Activated CD8-positive, alpha-beta memory T cell treated with anti-CD3 and anti-CD28 coated beads, Interleukin-2, amount 50 U/mL, for 24 hours (primary cell): ENCODE data around the gene GLYATL1B.
A peak's percentile ranks its signal among the peaks of the same experiment; 100 is the strongest.
"Not testable (repeated sequence)": the region's sequence is repeated elsewhere in the genome, so short reads cannot be mapped to it uniquely, and the experiment has no call there.

Experiments
- DNase-seq: peaks from one replicate; pipeline ENCODE4 v3.0.0-alpha.2; 2020; ENCODE audit errors: extremely low read depth

The GLYATL1B gene

DNA sequence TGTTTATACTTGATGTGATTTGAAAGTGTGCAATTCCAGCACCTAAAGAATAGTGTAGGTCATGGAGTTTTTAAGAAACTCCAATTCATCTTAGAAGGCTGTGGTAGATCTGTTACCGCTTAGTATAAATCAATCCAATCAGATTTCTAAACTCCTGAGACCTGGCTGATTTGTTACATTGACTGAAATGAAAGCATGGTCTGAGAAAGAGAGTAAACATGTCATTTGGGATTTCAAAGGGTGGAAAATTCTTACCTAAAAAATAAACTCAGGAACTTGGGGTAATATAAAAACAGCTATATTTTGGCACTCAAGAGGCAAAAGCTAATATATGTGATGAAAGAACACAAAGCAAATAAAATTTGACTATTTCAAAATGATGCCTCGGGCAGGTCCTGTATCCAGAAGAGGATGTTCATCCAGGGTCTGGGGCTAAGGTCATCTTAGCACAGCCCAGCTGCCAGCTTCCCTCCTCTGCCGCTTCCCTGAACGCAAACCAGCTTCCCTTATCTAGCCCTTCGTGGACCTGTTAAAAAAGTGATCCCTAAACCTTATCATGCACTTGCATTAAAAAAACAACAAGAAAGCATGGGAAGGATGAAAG lies 10.0 kb downstream of the GLYATL1B start:
- DNase-seq: not testable (repeated sequence)

DNA sequence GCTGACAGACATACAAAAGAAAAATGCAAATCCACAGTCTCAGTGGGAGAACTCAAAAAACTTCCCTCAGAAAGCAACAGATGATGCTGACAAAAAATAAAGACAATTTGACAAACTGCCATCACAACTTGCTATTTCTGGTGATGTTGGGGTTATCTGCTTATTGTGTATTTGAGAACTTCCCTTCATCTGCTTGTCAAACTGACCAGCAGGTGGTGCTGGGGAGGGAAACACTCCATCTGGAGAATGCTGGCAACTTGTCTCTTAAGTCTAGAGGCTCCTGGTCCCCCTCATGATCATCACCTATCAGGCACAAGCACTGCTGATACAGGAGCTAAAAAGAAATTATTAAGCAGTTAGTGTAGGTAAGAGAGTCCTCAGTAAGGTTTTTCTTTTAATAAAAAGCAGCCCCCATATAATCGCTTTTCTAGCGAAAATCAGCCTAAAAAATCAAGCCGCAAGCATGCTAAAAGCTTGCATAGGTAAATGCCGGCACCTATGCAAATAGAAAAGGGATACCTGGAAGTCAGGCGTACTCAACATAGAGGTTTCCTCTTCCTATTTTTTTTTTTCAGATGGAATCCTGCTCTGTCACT lies 11.1 kb downstream of the GLYATL1B start:
- DNase-seq: peak; percentile 24

DNA sequence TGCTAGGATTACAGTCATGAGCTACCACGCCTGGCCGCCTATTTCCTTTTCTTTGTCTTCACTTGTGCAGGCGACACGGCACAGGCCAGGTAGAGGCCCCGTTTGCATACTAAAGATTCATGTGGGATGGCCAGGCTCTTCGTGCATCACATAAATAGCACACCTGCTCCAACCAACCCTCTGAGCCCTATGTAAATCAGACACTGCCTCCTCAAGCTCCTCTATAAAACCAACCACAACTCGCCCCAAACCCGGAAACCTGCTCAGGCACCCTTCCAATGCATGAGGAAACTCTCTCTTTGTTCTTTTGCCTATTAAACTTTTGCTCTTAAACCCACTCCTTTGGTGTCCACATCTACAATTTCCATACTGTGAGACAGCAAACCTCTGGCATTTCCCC lies 11.8 kb downstream of the GLYATL1B start:
- DNase-seq: not testable (repeated sequence)

DNA sequence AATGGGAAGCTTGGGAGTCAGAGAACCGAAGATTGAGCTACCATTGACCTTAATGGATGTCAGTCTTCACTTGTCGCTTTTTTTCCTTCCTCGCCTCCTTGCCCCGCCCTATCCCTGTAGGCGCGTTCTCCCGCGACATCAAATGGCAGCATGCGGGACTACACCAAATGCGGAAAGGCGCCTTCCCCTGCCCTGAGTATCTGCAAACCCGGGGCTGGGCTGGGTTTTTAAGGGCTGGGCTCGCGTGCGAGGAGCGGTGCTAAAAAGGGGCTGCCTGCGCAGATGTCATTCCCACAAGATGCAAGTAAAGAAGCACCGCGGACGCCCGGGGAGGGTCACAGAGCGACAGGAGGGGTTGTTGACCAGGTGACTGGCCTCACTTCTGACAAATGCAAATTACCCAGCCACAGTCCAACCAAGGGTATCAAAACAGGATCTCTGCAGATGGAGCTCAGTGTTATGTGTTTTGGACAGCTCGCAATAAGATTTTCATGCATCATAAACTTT lies 16.2 kb downstream of the GLYATL1B start:
- DNase-seq: peak; percentile 27

DNA sequence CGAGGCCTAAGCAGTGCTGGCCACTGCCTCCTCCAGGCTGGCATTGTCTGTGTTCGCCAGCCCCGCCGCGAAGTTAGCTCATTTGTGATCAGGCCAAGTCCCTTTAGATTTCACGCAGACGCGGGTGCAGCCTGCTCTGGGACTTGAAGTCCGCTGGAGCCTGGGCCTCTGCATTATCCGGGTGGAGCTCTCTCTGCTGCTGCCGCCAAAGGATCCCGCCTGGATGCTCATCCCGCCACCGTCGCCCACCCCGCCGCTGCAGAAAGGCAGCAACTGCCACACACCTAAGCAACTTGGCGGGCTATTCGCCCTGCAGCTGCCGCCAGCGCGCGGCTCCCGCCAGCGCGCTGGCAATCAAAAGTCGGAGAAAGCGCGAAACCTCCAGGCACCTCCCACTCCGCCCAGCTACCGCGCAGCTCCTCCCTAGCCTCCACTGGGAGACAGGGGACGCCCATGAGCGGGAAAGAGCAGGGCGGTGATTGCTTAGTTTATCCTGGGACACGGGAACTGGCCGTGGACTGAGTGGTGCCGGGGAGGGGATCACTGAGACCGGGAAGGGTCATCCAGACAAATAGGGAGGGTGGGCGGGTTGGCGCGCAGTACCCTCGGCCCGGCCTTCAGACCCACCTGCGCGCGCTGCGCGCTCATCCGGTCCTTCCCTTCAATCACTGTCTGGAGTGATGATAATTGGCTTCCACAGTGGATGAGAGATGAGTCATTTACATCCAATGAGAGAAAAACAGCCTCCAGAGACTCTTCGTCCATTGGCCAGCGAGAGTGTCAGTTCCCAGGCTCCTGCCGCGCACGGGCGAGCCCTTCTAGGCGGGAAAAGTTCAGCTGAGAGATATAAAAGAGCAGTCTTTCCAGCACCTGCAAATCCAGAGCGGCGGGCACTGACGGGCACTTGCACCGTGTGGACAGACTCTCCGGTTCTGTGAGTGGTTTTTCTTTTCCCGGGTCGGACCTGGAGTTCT lies 20.5 kb downstream of the GLYATL1B start, which contains the start of gene FAM111B:
TSS of gene FAM111B (plus strand) at position 875 of the 974 bp plus-strand sequence. CDS start 2,389 bp downstream, outside the sequence.
- peak; percentile 27 for DNase-seq

DNA sequence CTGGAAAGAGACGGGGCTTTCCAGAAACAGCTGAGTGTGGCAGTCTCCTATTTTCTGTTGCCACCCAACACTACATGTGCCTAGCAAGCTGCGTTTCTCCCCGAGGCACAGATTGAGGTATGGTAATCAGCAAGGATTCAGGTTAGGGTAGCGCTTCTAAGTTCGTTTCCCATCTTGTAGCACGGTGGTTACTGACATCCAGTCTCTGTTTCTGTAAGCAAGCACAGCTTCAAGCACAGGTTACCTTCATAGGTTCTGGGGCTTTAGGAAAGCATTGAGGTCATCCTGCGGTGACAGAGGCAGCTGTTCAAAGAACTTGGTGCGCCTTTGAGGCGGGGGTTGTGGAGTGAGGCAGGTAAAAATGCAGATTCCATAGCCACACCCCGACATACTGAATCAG lies 21.6 kb downstream of the GLYATL1B start:
- DNase-seq: not testable (repeated sequence)

DNA sequence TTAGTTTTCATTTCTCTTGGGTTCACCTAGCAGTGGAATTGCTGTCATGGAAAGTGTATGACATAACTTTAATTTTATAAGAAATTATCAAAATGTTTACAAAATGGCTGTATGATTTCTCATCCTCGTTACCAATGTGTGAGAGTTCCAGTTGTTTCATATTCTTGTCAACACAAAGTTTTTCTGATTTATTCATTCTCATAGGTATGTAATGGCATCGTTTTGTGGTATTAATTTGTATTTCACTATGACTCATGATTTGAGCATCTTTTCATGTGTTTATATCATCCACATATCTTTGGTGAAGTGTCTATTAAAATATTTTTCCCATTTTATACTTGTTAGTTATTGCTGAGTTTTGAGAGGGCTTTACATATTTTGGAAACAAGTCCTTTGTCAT lies 26.4 kb downstream of the GLYATL1B start:
- DNase-seq: no peak

DNA sequence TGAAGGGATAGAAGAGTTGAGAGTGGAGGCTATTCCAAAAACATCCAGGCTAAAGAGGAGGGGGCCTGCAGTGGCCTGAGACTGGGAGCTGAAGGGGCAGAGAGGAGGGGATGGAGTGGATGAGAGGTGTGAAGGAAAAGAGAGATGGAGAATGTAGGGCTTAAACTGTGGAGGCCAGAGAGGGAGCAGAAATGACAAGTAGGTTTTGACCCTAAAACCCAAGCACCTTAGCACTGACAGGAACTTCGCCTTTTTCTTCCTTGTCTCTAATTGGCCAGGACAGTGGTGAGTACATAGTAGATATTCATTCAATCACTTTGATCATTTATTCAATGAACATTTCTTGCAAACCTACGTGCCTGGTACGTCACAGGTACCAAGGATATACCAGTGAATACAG lies 28.2 kb downstream of the GLYATL1B start:
- no peak for DNase-seq

DNA sequence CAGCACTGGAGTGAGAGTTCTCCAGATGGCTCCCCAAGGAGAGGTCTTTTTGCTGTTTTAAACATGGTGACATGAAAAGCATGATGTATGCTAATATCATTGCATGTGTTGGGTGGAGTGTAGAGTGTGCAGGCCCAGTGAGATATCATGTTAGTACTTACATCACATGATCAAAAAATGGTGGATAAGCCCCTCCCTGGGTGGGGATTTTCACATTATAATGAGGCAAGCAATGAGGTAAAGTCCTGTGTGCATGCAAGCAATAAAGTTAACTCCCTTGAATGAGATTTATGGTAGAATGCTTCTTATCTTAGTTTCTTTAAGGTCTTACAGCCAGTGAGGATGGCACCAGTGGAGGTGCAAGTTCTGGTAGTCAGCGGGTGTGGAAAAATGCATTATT lies 29.4 kb downstream of the GLYATL1B start:
- no peak for DNase-seq

DNA sequence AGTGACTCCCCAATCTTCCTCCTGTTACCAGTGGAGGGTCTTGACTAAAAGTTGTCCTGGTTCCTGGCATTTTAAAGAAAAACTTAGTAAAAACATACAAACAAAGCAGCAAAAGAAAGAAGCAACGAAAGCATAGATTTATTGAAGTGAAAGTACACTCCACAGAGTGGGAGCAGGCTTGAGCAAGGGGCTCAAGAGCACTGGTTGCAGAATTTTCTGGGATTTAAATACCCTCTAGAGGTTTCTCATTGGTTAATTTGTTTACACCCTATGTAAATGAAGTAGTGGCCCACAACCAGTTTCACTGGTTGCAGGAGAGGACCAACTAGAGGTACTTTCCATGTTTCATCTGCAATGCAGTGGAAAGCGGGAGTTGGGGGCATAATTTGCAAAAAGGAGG lies 31.7 kb downstream of the GLYATL1B start:
- no peak for DNase-seq

DNA sequence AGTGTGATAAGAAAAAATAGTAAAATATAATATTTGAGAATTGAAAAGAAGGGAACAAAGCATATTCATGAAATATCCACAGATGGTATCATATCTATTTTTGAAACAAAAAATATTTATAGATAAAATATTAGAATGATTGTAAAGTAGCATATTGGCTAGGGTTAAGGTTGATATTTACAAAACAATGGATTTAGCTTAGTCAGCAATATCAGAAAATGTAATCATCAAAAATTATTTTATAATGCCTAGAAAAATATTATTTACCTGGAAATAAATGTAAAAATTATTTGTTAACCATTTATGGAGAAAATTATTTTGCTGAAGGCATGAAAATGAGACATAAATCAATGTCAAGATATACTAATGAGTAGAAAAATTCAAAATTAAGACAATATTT lies 33.7 kb downstream of the GLYATL1B start:
- DNase-seq: no peak

DNA sequence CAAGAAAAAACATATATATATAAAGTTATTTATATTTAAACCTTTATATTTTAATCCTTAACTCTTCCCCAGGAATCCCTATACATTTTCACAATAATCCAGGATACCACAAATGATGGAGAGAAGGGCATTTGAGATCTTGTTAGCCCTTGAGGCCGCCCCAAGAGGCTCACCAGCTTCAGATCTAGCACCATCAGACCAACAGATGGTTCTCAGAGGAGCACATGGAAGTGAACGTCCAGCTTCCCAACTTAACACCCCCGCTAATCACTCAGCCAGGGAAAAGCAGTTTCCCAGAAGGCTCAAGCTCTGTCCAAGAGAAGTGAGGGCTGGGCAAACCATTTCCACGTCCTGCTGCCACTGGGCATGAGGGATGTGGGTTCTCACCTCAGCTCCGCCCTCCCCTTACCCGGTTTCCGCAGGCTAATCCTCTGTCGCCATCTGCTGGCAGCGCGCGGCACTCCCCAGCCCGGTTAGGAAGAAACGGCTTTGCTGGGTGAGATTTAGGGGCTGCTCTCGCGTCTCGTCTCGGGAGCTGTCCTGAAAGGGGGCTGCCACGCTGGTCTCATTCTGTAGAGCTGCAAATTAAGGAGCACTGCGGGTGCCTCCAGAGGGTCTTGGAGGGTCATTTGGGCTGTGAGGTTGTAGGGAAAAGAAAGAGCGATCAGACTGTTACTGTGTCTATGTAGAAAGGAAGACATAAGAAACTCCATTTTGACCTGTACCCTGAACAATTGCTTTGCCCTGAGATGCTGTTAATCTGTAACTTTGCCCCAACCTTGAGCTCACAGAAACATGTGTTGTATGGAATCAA lies 49.7 kb downstream of the GLYATL1B start:
- peak; percentile 71 for DNase-seq

DNA sequence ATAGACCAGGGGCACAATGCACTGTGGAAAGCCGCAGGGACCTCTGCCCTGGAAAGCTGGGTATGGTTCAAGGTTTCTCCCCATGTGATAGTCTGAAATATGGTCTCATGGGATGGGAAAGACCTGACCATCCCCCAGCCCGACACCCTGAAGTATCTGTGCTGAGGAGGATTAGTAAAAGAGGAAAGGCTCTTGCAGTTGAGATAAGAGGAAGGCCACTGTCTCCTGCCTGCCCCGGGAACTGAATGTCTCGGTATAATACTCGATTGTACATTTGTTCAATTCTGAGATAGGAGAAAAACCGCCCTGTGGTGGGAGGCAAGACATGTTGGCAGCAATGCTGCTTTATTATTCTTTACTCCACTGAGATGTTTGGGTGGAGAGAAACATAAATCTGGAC lies 50.4 kb downstream of the GLYATL1B start:
- DNase-seq: not testable (repeated sequence)

DNA sequence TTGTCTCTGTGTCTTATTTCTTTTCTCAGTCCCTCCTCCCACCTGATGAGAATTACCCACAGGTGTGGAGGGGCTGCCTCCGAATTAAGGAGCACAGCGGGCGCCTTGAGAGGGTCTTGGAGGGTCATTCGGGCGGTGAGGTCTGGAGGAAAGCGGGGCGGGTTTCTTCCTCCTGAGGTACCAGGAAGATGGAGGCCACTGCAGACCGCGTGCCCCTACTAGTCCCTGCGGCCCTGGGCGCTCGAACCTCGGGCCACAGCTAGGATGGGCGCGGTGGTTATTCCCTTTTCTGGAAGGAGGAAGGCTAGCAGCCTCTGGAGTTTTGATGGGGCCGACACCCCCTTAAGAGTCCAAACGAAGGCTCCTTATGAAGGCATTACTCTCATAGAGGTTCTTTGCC lies 51.1 kb downstream of the GLYATL1B start:
- no peak for DNase-seq

DNA sequence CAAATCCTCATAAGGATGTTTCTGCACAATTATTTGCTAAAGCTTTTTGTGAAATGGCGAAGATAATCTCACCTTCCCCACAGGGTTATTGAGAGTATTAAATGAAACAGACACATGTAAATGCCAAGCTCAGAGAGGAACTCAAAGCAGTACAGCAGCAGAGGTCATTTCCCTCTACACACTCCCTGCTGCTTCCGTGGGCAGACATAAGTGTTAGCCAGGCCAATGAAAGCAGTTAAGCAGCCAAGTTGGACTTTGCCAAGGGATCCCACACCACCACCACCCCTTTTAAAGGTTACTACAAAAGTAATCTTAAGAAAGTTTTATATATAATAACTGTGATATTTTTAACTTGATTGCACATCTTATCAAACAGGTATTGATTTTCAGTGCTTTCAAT lies 52.5 kb downstream of the GLYATL1B start:
- no peak for DNase-seq

DNA sequence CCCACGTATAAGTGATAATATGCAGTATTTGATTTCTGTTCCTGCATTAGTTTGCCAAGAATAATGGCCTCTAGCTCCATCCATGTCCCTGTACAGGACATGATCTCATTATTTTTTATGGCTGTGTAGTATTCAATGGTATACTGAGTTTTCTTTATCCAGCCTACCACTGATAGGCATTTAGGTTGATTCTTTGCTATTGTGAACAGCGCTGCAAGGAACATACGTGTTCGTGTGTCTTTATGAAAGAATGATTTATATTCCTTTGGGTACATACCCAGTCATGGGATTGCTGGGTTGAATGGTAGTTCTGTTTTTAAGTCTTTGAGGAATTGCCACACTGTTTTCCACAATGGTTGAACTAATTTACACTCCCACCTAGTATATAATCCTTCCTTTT lies 55.1 kb downstream of the GLYATL1B start:
- DNase-seq: no peak

DNA sequence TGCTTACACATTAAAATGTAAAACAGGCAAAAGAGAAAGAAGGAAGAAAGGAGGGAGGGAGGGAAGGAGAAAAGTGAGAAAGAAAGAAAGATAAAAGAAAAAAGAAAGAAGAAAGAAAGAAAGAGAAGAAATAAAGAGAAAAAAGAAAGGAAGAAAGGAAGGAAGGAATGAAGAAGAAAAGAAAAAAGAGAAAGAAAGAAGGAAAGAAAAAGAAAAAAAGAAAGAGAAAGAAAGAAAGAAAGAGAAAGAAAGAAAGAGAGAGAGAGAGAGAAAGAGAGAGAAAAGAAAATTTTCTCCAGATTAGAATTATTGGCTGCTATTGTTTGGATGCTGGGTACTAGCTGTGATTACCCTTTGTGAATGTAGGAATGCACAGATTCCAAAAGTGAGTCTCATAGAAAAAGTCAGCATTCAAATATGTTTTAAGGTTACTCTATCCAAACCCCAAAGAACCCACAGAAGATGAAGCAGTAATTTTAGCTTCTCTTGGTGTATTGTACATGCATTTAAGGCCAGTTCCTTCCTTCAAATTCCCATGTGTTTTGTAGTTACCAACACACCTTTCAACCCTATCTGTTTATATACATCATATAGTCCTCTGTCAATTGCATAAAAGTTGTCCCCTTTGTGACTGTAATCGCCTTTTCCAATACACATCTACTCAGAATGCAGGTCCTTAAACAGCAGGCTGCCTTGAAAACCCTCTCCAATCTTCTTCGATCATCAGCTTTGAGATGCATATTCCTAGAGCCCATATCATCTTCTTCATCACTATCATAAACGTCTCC lies 55.8 kb downstream of the GLYATL1B start:
- DNase-seq: no peak

DNA sequence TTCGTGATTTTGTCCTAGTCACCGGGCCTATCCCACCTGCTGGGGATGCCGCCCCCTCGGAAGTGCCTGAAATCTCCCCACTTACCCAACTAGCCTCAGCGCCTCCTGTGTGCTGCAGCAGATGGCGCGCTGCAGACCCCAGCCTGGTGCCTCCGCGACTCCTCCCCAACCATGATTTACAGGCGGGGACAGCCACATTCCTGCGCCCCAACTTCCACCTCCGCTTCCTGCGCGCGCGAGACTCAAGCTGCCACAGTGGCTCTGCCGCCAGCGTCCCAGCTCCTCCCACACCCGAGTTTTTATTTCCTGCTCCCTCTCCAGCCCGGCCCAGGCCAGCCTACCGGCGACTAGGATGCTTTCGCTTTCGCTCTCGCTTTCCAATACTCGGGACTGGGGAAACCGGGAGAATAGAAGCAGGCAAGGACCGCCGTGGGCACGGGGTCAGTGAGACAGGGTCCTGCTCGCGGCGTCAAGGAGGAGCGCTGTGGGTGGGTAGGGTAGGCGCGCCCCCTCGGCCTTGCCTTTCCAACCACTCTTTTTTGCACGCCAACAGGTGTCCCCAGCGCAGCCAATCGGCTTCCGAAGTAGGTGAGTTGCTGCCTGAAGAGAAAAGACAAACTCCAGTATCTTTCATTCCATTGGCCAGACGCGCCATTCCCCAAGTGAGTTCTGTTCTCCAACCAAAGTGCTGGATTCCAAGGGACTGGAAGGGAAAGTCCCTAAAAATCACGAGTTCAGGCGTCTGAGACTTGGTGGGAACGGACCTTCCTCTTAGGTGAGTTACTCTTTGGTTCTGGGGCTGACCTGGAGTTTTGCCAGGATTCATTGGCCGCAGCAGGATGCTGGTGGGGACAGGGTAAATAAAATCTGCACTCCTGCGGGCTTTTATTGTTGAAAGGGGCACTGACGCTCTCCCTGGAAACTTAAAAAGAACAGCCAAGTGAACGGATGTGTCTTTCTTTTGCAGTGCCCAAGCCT lies 56.7 kb downstream of the GLYATL1B start, which contains the start of gene FAM111A:
TSS of gene FAM111A (plus strand) at position 327 of the 978 bp plus-strand sequence. CDS start 6,017 bp downstream, outside the sequence.
- DNase-seq: peak; percentile 57

DNA sequence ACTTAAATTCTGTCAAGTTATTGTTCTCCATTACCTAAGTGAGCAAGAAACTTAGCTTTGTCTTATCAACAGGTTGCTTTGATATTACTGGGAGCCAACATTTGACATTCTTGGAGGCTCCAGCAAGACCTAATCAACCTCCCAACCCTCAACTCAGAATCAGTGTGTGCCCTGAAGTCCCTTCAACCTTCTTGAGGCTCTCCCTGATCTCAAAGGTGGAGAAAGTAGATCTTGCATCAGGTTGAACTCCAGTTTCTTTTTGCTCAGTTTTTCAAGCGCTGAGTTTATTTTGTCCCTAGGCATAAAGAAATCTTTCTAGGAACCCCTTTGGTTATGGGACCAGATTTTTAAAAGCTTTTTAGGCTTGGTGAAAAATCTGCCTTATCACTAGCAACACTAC lies 58.0 kb downstream of the GLYATL1B start:
- no peak for DNase-seq
